Stimulated activated CD4-positive, alpha-beta T cell treated with anti-CD3 and anti-CD28 coated beads, Interleukin-4, amount 100 ng/mL, for 48 hours (primary cell): ENCODE measurements around the gene OMP.
"Not testable (repeated sequence)": the region's sequence is repeated elsewhere in the genome, so short reads cannot be mapped to it uniquely, and the experiment has no call there.

Source experiments
- DNase-seq, 2 donors: peaks; one replicate each; pipeline ENCODE4 v3.0.0-alpha.2; 2020; ENCODE audit warnings: low read depth in 2 of 2

The OMP gene

GRCh38 chr11:77086521-77087472, 15.8 kb upstream of the OMP start:
- no peak for DNase-seq

- DNase-seq: no peak
These were observed 14.9 kb upstream of the OMP start for GRCh38 chr11:77087723-77088225.

- no peak for DNase-seq
These were observed 14.2 kb upstream of the OMP start for GRCh38 chr11:77088236-77089003.

DNA sequence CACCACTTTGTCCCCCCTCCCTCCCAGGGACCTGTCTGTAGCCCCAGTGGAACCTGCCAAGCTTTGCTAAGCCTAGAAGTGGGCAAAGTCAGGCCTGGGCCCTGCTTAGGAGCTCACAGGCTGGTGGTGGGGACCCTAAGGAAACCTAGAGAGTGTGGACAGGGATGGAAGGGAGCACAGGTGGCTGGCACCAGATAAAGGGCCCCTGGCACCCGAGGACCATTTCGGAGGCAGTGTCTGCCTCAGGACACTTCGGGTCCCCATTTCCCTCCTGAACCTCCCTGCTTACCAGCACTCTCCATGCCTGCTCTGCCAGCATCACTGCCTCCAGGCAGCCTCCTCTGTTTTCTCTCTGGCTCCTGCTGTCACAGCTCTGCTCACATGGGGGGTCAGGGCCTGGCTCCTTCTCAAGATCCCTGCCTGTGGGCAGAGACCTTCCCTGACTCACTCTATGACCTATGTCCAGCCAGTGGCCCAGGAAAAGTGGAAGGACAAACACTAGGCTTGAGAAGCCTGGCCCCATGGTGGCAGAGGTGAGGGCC, 13.6 kb upstream of the OMP start:
- no peak for DNase-seq

GRCh38 chr11:77090046-77090372, 12.6 kb upstream of the OMP start:
- no peak for DNase-seq

GRCh38 chr11:77090373-77091111, 12.1 kb upstream of the OMP start:
- no peak for DNase-seq

- DNase-seq: peak; percentile 71 to 79
These were observed 11.3 kb upstream of the OMP start for GRCh38 chr11:77091146-77091940.

DNA sequence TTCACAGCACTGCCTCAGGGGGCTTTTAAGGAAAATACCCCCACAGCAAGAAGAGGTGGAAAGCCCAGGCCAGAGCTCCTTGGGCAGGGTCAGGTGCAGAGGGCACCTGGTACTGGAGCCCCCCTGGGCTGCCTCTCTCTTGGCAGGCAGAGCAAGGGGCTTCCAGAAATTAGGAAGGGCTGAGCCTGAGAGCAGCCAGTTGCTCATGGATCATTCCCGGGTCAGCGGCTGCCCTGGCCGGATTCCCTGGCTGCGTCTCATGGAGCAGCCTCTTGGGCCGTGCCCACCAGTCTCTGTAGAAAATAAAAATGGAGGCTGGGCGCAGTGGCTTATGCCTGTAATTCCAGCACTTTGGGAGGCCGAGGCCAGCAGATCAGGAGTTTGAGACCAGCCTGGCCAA, 10.3 kb upstream of the OMP start:
- DNase-seq: no peak

GRCh38 chr11:77093056-77093891, 9.4 kb upstream of the OMP start:
- DNase-seq: no peak

- no peak for DNase-seq
These were observed 8.4 kb upstream of the OMP start for GRCh38 chr11:77093987-77094840.

GRCh38 chr11:77094841-77095365, 7.7 kb upstream of the OMP start:
- DNase-seq: no peak

- DNase-seq: no peak
These were observed 6.8 kb upstream of the OMP start for GRCh38 chr11:77095551-77096490.

DNA sequence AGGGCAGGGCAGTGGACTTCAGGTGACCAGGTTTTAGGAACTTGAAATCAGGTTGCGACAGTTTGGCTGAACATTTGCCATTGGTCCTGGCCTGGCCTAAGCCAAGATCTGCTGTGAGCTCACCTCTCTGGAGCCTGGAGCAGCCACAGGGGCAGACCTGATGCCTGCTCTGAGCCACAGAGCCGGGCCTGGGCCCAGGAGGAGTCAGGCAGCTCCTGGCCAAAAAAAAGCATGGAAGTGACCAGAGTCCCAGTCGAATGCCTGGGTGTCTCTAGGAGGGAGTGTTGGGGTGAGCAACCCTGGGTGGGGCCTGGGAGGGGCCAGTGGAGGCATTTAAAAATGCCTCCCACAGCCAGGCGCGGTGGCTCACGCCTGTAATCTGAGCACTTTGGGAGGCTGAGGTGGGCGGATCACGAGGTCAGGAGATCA, 6.0 kb upstream of the OMP start:
- DNase-seq: no peak

- not testable (repeated sequence) for DNase-seq
These were observed 5.5 kb upstream of the OMP start for GRCh38 chr11:77097180-77097579.

DNA sequence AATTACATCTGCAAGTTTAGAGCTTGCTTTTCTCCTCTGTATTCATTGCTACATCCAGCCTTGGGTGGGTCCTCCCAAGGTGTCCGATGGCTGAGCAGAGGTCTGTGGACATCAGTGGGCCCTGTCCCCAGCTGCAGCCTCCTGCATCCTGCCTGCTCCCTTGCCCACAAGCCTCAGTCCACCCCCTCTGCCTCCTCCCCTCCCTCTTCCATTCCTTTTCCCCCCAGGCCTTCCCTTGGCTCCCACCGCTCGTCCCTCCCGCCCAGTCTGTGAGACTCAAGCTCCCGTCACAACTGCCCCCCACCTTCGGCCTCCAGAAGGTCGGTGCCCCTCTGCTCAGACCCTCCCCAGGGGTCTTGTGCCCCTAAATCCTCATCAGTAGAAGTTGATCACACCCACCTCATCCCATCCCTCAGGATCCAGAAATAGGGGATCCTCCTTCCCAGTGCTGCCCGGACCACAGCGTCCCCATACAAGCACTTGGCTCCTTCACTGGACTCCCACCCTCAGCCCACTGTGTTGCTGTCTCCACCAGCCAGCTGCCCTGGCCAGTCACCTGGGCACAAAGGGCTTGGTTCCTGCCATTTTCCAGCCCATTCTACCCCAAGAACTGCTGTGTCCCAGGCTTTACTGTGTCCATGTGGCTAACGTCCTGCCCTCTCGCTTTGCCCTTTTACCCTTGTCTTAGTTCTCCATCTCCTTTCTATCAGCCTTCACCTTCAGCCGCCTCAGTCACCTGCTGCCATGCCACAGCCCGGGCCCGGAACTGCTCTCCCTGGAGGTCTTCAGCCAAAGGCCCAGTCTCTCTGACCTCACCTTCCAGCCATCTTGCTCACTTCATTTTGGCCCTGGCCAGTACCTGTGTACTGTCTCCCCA, 2.2 kb upstream of the OMP start:
- DNase-seq: no peak

GRCh38 chr11:77101043-77101537, 1.6 kb upstream of the OMP start:
- no peak for DNase-seq
